Measurements from ENCODE around the gene TNFAIP1. TPM values are rescaled to one million over a fixed set of nuclear protein-coding genes. Genes with fewer than 3 reads are reported as not detected.

Gene TNFAIP1
- total and polyA plus RNA-seq, 7 experiments from 2014 or later = 8.0 to 26.9 (median 19.0) TPM

DNA sequence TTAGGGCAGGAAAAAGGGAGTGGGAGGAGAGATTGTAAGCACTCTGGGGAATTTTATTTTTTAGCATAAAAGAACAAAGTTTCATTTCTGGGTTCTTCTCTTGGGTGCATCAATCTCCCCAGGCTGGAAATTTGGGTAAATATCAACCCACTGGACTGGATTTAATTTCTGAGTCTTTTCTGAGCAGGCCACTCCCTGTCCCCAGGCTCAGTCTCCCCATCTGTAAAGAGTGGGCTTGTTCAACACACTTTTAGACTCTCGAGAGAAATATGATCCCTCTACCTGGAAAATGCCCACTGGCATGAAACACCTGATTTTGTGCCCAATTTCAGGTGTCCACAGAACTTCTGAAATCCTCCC, 35.2 kb downstream of the TNFAIP1 start:
- intact Hi-C loops (cut with micrococcal nuclease) = loop anchor here (1.0 to 10.0 kb wide), 8 partner anchors 13 to 329 kb away; partner anchors contain the start of genes IFT20 (in 2 of the 2), POLDIP2 (in 2 of the 2), TNFAIP1 (in 2 of the 2) and ALDOC (in 1 of the 2)
- H3K4me3 ChIP-seq (ENCODE audit: low read length) = no peak overlapping the region

DNA sequence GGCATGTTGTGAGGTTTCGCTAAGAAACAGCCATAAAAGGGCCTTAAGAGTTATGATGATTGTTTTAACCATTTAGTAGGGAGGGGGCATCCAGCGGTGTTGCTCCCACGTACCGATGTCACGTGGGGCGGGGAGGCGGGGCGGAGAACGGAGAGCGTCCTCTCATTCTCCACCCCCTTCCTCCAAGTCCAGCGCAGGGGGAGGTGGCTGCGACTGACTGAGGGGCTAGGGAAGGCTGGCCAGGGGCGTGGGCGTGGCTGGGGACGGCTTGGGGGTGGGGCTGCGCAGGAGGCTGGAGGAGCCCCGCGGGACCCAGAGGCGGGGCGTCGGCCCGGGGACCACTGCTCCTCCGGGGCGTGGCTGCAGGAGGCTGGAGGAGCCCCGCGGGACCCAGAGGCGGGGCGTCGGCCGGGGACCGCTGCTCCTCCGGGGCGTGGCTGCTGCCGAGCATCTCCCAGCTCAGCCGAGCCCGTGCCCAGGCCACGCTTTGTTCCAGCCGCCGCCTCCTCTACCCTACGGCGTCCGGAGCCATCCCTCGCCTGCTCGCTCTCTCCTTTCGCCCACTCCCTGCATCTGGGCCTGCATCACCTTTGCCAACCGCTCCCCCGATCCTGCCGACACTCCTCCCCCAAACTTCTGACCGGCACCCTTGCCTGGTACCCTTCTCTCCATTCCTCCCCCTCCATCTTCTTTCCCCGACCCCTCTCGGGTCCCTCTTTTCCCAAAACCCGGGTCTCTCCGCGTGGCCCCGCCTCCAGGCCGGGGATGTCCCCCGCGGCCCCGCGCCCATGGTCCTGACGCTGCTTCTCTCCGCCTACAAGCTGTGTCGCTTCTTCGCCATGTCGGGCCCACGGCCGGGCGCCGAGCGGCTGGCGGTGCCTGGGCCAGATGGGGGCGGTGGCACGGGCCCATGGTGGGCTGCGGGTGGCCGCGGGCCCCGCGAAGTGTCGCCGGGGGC, 36.0 kb downstream of the TNFAIP1 start, which contains the start of gene SARM1:
Gene SARM1 (plus strand): TSS at position 450 of the 958 bp plus-strand sequence. CDS start 339 bp downstream, at position 789.
- Histone ChIP-seq H3K36me3 (ENCODE audit: control insufficient read depth in 2 of 3, insufficient read depth in 3 of 3, low read length in 3 of 3) (no peaks in the 10 kb centered on the region), H3K4me1 (ENCODE audit: control insufficient read depth in 2 of 2, insufficient read depth in 2 of 2, low read length in 2 of 2) (peaks cover 9 to 11% of the 10 kb centered on the region in 2 donors), H3K4me3 (ENCODE audit: low read length) (peak within 1 kb of the TSS; percentile 78), H3K27me3 (ENCODE audit: control insufficient read depth in 2 of 2, insufficient read depth in 2 of 2, low read length in 2 of 2) (no peaks in the 10 kb centered on the region), H3K9me3 (ENCODE audit: control insufficient read depth in 2 of 3, low read length in 3 of 3) (no peaks in the 10 kb centered on the region), H3K27ac (ENCODE audit: low read depth, low read length) (peak within 1 kb of the TSS; percentile 88)
- H3K27ac Mint-ChIP-seq = peak within 1 kb of the TSS; percentile 66 to 97 (median 93)
- peak within 1 kb of the TSS; percentile 88 to 98 (median 94) for H3K4me3 Mint-ChIP-seq
- H3K27me3 Mint-ChIP-seq = no peaks in the 10 kb centered on the region
- peaks cover 0 to 4% (median 0%) of the 10 kb centered on the region in 5 donors for H3K36me3 Mint-ChIP-seq
- ATAC-seq (peak; percentile 91), DNase-seq (peak; percentile 52 to 90 (median 64))
- POLR2A ChIA-PET = interaction anchor here (0.8 to 3.3 kb wide), 6 partner anchors 11 to 358 kb away, joined by 3 to 17 read pairs (median 3); partner anchors contain the start of genes POLDIP2 and TNFAIP1
- intact Hi-C loops (cut with micrococcal nuclease) = loop anchor here (1.0 to 10.0 kb wide), 9 partner anchors 13 to 330 kb away; partner anchors contain the start of genes IFT20 (in 2 of the 2), POLDIP2 (in 2 of the 2), TMEM97 (in 2 of the 2) and TNFAIP1 (in 2 of the 2)
- H3K4me1 Mint-ChIP-seq = peaks cover 10 to 25% (median 18%) of the 10 kb centered on the region in 7 donors
- CTCF ChIA-PET = interaction anchor here (0.7 kb wide), 1 partner anchor 64 kb away, joined by 3 read pairs; no protein-coding TSS in a partner anchor
- no peaks in the 10 kb centered on the region for H3K9me3 Mint-ChIP-seq

More for the DNA sequence above, 35.2 kb downstream of the TNFAIP1 start:
- H3K27ac Mint-ChIP-seq = peak overlapping the region in 8 of 9 donors; percentile 55 to 97 (median 90)
- H3K27ac ChIP-seq (ENCODE audit: low read depth, low read length) = peak overlapping the region; percentile 88
- no peaks in the 10 kb centered on the region for H3K9me3 ChIP-seq (ENCODE audit: control insufficient read depth in 2 of 3, low read length in 3 of 3)
- H3K36me3 Mint-ChIP-seq = peaks cover 0 to 4% (median 0%) of the 10 kb centered on the region in 5 donors
- H3K9me3 Mint-ChIP-seq = no peaks in the 10 kb centered on the region
- ATAC-seq = no peak
- no peaks in the 10 kb centered on the region for H3K36me3 ChIP-seq (ENCODE audit: control insufficient read depth in 2 of 3, insufficient read depth in 3 of 3, low read length in 3 of 3)
- H3K4me3 Mint-ChIP-seq = peak overlapping the region; percentile 88 to 98 (median 94)
- no peaks in the 10 kb centered on the region for H3K27me3 Mint-ChIP-seq
- H3K4me1 ChIP-seq (ENCODE audit: control insufficient read depth in 2 of 2, insufficient read depth in 2 of 2, low read length in 2 of 2) = peaks cover 9 to 11% of the 10 kb centered on the region in 2 donors
- H3K4me1 Mint-ChIP-seq = peaks cover 10 to 25% (median 18%) of the 10 kb centered on the region in 7 donors
- no peaks in the 10 kb centered on the region for H3K27me3 ChIP-seq (ENCODE audit: control insufficient read depth in 2 of 2, insufficient read depth in 2 of 2, low read length in 2 of 2)
- CTCF ChIA-PET = interaction anchor here (0.7 to 1.0 kb wide), 2 partner anchors 46 to 65 kb away, joined by 3 to 4 read pairs; no protein-coding TSS in a partner anchor
- POLR2A ChIA-PET = interaction anchor here (0.5 to 3.3 kb wide), 2 partner anchors 13 to 230 kb away, joined by 3 to 17 read pairs; partner anchors contain the start of gene POLDIP2
- DNase-seq = no peak

DNA sequence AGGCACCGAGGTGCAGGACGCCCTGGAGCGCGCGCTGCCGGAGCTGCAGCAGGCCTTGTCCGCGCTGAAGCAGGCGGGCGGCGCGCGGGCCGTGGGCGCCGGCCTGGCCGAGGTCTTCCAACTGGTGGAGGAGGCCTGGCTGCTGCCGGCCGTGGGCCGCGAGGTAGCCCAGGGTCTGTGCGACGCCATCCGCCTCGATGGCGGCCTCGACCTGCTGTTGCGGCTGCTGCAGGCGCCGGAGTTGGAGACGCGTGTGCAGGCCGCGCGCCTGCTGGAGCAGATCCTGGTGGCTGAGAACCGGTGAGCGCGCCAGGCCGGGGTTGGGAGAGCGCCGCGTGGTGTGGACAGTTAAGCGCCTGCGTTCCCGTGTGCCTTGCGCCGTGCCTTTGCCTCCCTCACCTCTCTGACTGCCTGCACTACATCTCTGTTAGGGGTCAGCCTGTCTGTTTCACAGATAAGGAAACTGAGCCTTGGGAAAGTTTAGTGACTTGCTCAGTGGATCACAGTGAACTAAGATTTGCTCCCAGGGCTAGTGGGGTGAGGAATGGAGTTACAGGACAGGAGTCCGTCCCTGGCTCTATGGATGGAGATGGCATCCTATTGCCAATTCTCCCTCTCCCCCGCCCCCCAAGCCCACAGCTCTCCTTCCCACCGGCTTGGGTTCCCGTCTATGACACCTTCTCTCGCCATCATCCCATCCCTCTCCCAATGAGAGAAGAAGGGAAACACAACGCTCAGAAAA, 36.8 kb downstream of the TNFAIP1 start:
- Histone ChIP-seq H3K4me1 (ENCODE audit: control insufficient read depth in 2 of 2, insufficient read depth in 2 of 2, low read length in 2 of 2) (peaks cover 9 to 11% of the 10 kb centered on the region in 2 donors), H3K36me3 (ENCODE audit: control insufficient read depth in 2 of 3, insufficient read depth in 3 of 3, low read length in 3 of 3) (no peaks in the 10 kb centered on the region), H3K27ac (ENCODE audit: low read depth, low read length) (peak overlapping the region; percentile 88), H3K4me3 (ENCODE audit: low read length) (peak overlapping the region; percentile 78), H3K9me3 (ENCODE audit: control insufficient read depth in 2 of 3, low read length in 3 of 3) (no peaks in the 10 kb centered on the region), H3K27me3 (ENCODE audit: control insufficient read depth in 2 of 2, insufficient read depth in 2 of 2, low read length in 2 of 2) (no peaks in the 10 kb centered on the region)
- no peak for ATAC-seq
- H3K36me3 Mint-ChIP-seq = peaks cover 0 to 4% (median 0%) of the 10 kb centered on the region in 5 donors
- H3K4me3 Mint-ChIP-seq = peak overlapping the region; percentile 70 to 95 (median 85)
- peak overlapping the region in 6 of 9 donors; percentile 23 to 91 (median 54) for H3K27ac Mint-ChIP-seq
- H3K27me3 Mint-ChIP-seq = no peaks in the 10 kb centered on the region
- peak in 2 of 9 donors; percentile 15 to 16 for DNase-seq
- intact Hi-C loops (cut with micrococcal nuclease) = loop anchor here (1.0 to 10.0 kb wide), 5 partner anchors 12 to 202 kb away; partner anchors contain the start of genes ALDOC (in 1 of the 2), PIGS (in 1 of the 2), SLC46A1 (in 1 of the 2) and TMEM97 (in 1 of the 2)
- CTCF ChIA-PET = no interaction called here
- peaks cover 10 to 25% (median 18%) of the 10 kb centered on the region in 7 donors for H3K4me1 Mint-ChIP-seq
- no peaks in the 10 kb centered on the region for H3K9me3 Mint-ChIP-seq
- POLR2A ChIA-PET = interaction anchor here (0.8 to 3.3 kb wide), 5 partner anchors 12 to 357 kb away, joined by 3 to 17 read pairs (median 3); partner anchors contain the start of genes POLDIP2 and TNFAIP1

DNA sequence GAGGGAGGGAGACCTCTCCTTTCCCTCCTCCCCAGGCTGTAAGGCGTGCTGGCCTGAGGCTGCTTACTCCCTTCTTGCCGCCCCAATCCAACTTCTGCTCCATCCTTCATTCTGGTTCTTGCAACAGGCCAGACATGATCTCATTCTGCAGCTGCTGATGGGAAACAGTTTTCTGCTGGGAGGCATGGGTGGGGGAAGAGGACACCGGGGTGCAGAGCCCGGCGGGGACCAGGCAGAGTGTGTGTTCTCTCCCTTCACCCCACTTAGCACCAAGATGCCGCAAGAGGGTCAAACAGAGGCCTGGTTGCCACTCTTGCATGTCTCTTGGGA, 37.3 kb downstream of the TNFAIP1 start:
- no peak for ATAC-seq
- ChIA-PET POLR2A (interaction anchor here (3.3 kb wide), 1 partner anchor 15 kb away, joined by 17 read pairs; the partner anchor contains the start of gene POLDIP2), CTCF (no interaction called here)
- Mint-ChIP-seq H3K27ac (peak overlapping the region in 4 of 9 donors; percentile 23 to 69 (median 50)), H3K9me3 (no peaks in the 10 kb centered on the region), H3K4me3 (peak overlapping the region; percentile 70 to 95 (median 78)), H3K27me3 (no peaks in the 10 kb centered on the region), H3K4me1 (peaks cover 10 to 25% (median 18%) of the 10 kb centered on the region in 7 donors), H3K36me3 (peaks cover 0 to 4% (median under 1%) of the 10 kb centered on the region in 5 donors)
- intact Hi-C loops (cut with micrococcal nuclease) = loop anchor here (1.0 to 10.0 kb wide), 5 partner anchors 11 to 202 kb away; partner anchors contain the start of genes ALDOC (in 1 of the 2), PIGS (in 1 of the 2), SLC46A1 (in 1 of the 2) and TMEM97 (in 1 of the 2)
- H3K27me3 ChIP-seq (ENCODE audit: control insufficient read depth in 2 of 2, insufficient read depth in 2 of 2, low read length in 2 of 2) = no peaks in the 10 kb centered on the region
- DNase-seq = no peak
- H3K9me3 ChIP-seq (ENCODE audit: control insufficient read depth in 2 of 3, low read length in 3 of 3) = no peaks in the 10 kb centered on the region
- H3K36me3 ChIP-seq (ENCODE audit: control insufficient read depth in 2 of 3, insufficient read depth in 3 of 3, low read length in 3 of 3) = no peaks in the 10 kb centered on the region
- peaks cover 9 to 11% of the 10 kb centered on the region in 2 donors for H3K4me1 ChIP-seq (ENCODE audit: control insufficient read depth in 2 of 2, insufficient read depth in 2 of 2, low read length in 2 of 2)
- peak overlapping the region; percentile 88 for H3K27ac ChIP-seq (ENCODE audit: low read depth, low read length)
- H3K4me3 ChIP-seq (ENCODE audit: low read length) = peak overlapping the region; percentile 78

DNA sequence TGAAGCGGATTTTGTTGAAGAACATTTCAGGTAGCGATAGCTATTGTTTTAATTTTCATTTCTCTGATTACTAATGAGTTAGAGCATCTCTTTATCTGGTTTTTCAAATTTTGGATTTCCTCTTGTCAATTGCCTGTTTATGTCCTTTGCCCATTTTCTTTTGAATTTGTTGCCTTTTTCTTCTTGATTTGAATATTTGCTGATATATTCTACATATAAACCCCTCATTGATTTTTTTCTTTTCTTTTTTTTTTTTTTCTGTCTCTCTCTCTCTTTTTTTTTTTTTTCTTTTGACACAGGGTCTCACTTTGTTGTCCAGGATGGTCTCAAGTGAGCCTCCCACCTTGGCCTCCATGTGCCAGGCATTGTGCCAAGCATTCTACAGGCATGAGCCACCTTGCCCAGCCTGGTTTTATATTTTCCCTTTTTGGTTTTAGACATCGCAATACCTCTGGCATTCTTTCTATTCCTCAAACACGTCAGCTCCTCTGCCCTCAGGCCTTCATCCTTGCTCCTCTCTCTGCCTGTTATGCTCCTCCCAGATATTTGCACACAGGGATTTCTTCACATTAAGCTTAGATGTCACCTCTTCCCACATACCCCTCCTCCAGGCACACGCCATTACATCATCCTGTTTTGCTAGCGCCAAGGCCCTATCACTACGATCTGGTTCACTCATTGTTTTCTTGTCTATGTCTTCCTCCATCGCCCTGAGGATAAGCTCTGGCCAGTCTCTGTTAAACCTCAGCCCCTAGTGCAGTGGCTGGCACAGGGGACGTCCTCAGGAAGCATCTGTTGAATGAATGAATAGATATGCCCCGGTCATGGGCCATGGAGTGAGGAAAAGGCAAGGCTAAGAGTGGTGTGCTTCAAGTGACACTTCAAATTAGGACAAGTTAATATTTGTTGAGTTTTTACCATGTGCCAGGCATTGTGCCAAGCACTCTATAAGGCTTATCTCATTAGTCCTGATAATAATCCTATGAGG, 44.5 kb downstream of the TNFAIP1 start:
- Histone ChIP-seq H3K27ac (ENCODE audit: low read depth, low read length) (no peak overlapping the region), H3K4me1 (ENCODE audit: control insufficient read depth in 2 of 2, insufficient read depth in 2 of 2, low read length in 2 of 2) (peaks cover 4 to 6% of the 10 kb centered on the region in 2 donors), H3K4me3 (ENCODE audit: low read length) (no peak overlapping the region), H3K9me3 (ENCODE audit: control insufficient read depth in 2 of 3, low read length in 3 of 3) (no peaks in the 10 kb centered on the region), H3K27me3 (ENCODE audit: control insufficient read depth in 2 of 2, insufficient read depth in 2 of 2, low read length in 2 of 2) (no peaks in the 10 kb centered on the region), H3K36me3 (ENCODE audit: control insufficient read depth in 2 of 3, insufficient read depth in 3 of 3, low read length in 3 of 3) (peaks cover 0 to 7% (median 0%) of the 10 kb centered on the region in 3 experiments)
- no peak for DNase-seq
- no peaks in the 10 kb centered on the region for H3K9me3 Mint-ChIP-seq
- intact Hi-C loops (cut with micrococcal nuclease) = loop anchor here (5.0 to 10.0 kb wide), 2 partner anchors 37 to 195 kb away; partner anchors contain the start of genes ALDOC (in 1 of the 2) and PIGS (in 1 of the 2)
- peaks cover 0 to 10% (median 6%) of the 10 kb centered on the region in 5 donors for H3K27me3 Mint-ChIP-seq
- ATAC-seq = no peak
- H3K4me1 Mint-ChIP-seq = peaks cover 19 to 32% (median 23%) of the 10 kb centered on the region in 7 donors
- POLR2A ChIA-PET = no interaction called here
- H3K36me3 Mint-ChIP-seq = peaks cover 4 to 8% (median 5%) of the 10 kb centered on the region in 5 donors
- H3K27ac Mint-ChIP-seq = peak overlapping the region in 1 of 9 donors; percentile 71
- CTCF ChIA-PET = interaction anchor here (0.6 kb wide), 1 partner anchor 22 kb away, joined by 3 read pairs; no protein-coding TSS in a partner anchor
- no peak overlapping the region for H3K4me3 Mint-ChIP-seq
